Progenitor cell of endocrine pancreas (in vitro differentiated cells): ENCODE measurements around the gene NTRK2. TPM values are rescaled to one million over a fixed set of nuclear protein-coding genes. Genes with fewer than 3 reads are reported as not detected.

Experiments used
- DNase-seq: peaks from one replicate; pipeline ENCODE4 v3.0.0; 2021; ENCODE audit warnings: low spot score; ENCODE audit not compliant: unreplicated experiment
- H3K27ac Mint-ChIP-seq: 2 replicates; pipeline ENCODE4 v1.8.0; 2021; ENCODE audit warnings: mild to moderate bottlenecking, moderate library complexity, mixed read lengths
- H3K27me3 Mint-ChIP-seq: 2 replicates; pipeline ENCODE4 v1.8.0; 2021; ENCODE audit warnings: mixed read lengths
- H3K36me3 Mint-ChIP-seq: 2 replicates; pipeline ENCODE4 v1.8.0; 2022; ENCODE audit warnings: mixed read lengths; ENCODE audit not compliant: insufficient read depth
- H3K4me1 Mint-ChIP-seq: 2 replicates; pipeline ENCODE4 v1.8.0; 2021; ENCODE audit warnings: low read depth, mixed read lengths
- H3K4me3 Mint-ChIP-seq: 2 replicates; pipeline ENCODE4 v1.8.0; 2021; ENCODE audit warnings: low read depth, mild to moderate bottlenecking, moderate library complexity, mixed read lengths
- H3K9me3 Mint-ChIP-seq: 2 replicates; pipeline ENCODE4 v1.8.0; 2021; ENCODE audit warnings: low read depth, mixed read lengths
- total RNA-seq: library from RNA; stranded (reverse); gene quantifications from 2 replicates; pipeline ENCODE4 v1.2.1, GENCODE V29; 2021
- TF ChIP-seq, protein P1 (sequence below): fragments of 200-600 bp; sonication (generic); IDR thresholded peaks from one replicate; pipeline ENCODE4 v1.5.0; 2021; ENCODE audit warnings: antibody characterized with exemption, mild to moderate bottlenecking; ENCODE audit not compliant: unreplicated experiment

The NTRK2 gene
- total RNA-seq, 1 donor from 2014 or later, result 4.7 TPM

DNA sequence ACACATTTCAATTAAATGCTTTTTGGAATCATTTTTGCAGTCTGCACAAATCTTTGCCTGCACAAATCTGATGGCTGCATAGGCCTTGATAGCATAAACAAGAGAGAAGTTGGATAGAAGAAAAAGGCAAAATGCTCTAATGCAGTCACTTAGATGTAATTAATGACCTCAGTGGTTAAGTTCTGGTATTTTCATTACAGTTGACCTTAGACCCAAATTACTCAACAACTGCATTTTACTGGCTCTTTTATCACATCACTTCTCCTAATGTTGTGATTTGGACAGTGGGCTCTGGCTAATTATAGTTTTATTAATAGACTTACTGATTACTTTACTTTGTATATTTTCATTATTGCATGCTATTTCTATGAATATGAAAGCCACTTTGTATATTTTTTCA is 34.3 kb downstream of the NTRK2 start:
- DNase-seq, result no peak
- no peaks in the 10 kb centered on the region for H3K36me3 Mint-ChIP-seq
- H3K27me3 Mint-ChIP-seq, result no peaks in the 10 kb centered on the region
- H3K4me3 Mint-ChIP-seq, result no peak overlapping the region
- peaks cover 2% of the 10 kb centered on the region for H3K4me1 Mint-ChIP-seq
- TF ChIP-seq, protein P1, sequence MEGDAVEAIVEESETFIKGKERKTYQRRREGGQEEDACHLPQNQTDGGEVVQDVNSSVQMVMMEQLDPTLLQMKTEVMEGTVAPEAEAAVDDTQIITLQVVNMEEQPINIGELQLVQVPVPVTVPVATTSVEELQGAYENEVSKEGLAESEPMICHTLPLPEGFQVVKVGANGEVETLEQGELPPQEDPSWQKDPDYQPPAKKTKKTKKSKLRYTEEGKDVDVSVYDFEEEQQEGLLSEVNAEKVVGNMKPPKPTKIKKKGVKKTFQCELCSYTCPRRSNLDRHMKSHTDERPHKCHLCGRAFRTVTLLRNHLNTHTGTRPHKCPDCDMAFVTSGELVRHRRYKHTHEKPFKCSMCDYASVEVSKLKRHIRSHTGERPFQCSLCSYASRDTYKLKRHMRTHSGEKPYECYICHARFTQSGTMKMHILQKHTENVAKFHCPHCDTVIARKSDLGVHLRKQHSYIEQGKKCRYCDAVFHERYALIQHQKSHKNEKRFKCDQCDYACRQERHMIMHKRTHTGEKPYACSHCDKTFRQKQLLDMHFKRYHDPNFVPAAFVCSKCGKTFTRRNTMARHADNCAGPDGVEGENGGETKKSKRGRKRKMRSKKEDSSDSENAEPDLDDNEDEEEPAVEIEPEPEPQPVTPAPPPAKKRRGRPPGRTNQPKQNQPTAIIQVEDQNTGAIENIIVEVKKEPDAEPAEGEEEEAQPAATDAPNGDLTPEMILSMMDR, result no peak
- H3K27ac Mint-ChIP-seq, result no peak overlapping the region
- H3K9me3 Mint-ChIP-seq, result no peaks in the 10 kb centered on the region

DNA sequence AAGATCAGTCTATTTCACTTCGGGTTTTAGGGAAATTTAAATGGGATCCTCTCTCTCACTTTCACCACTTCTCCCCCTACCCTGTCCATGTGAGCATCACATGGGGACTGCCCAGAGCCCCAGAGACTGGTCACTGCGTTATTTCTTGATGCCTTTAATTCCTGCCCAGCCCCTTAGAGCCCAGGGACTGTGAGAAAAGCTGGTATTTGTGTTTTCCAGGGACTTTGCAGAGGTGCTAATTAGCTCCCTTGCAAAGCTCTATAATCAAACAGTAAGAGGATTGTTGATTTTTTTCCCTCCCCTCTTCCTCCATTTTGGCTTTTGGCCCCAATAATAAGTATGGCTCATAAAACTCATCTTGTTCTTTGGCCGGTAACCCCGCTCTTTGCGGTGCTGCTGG is 35.6 kb downstream of the NTRK2 start:
- Mint-ChIP-seq H3K4me3 (no peak overlapping the region), H3K9me3 (no peaks in the 10 kb centered on the region), H3K27ac (no peak overlapping the region), H3K27me3 (no peaks in the 10 kb centered on the region), H3K36me3 (no peaks in the 10 kb centered on the region), H3K4me1 (peaks cover 2% of the 10 kb centered on the region)
- TF ChIP-seq, protein P1, result no peak
- DNase-seq, result no peak

DNA sequence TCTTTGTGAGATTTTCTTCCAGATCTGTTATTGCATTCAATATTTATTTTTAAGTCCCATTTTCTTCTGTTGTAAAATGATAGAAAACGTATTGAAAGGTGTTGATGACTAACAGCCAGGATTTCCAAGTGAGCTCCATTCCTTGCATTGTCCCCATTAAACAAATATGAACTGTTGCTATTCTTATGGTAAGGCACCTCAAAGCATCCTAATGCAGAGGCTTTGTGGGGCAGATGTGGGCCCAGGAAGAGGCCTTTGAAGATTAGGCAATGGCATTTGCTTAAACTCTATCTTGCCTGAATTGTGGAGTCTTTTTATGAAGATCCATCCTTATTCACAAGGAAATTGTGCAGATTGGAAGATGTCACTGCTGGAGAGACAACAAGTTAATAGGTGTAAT is 38.9 kb downstream of the NTRK2 start:
- DNase-seq, result no peak
- Mint-ChIP-seq H3K9me3 (no peaks in the 10 kb centered on the region), H3K27ac (no peak overlapping the region), H3K4me3 (no peak overlapping the region), H3K36me3 (no peaks in the 10 kb centered on the region), H3K27me3 (no peaks in the 10 kb centered on the region), H3K4me1 (peaks cover 2% of the 10 kb centered on the region)
- TF ChIP-seq, protein P1, result no peak

DNA sequence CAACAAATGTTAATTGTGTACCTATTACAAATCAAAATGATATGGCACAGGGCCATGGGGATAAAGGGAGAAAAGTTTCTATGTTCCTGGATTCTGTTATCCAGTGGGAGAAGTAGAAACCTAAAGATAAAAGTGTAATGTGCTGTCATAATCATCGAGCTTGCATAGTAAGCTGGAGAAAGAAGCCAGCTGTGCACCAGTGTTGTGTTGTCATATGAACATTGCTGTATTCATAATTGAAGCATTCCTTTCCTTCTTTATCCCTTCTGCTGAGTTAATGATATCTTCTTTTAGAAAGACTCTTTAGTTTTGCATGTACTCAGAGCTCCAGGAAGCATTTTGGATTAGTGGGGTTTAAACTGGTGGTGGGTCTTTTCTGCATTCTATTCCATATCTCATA is 39.5 kb downstream of the NTRK2 start:
- H3K4me1 Mint-ChIP-seq, result no peaks in the 10 kb centered on the region
- no peak overlapping the region for H3K4me3 Mint-ChIP-seq
- H3K27ac Mint-ChIP-seq, result no peak overlapping the region
- no peaks in the 10 kb centered on the region for H3K36me3 Mint-ChIP-seq
- no peaks in the 10 kb centered on the region for H3K9me3 Mint-ChIP-seq
- H3K27me3 Mint-ChIP-seq, result no peaks in the 10 kb centered on the region
- TF ChIP-seq, protein P1, result no peak
- DNase-seq, result no peak

DNA sequence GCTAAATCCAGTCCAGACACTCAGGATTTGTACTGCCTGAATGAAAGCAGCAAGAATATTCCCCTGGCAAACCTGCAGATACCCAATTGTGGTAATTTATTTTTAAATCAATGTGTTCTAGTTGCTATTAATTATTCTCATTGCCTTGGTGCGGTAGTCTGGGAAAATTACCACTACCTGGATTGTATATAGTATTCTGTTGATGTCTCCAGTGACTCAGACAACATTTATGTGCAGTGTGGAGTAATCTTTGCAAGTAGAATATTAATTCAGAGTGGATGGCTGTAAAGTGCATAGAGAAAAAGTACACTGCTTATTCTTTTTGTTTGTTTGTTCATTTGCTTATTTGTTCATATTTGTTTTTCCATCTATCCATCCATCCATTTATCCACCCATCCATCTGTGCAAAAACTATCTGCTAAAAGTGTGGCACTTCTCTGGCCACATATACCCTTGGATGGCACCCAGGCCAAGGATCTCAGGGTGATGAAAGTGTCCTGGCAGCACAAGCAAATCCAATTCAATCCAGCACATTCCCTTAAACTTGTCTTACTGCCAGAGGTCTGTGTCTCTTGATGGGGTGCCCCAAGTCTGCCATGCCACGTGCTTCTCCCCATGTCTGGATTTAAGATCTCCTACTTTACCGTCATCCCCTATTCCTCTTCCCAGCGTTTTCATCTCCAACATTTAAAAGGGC is 41.3 kb downstream of the NTRK2 start:
- no peaks in the 10 kb centered on the region for H3K27me3 Mint-ChIP-seq
- DNase-seq, result no peak
- no peak overlapping the region for H3K4me3 Mint-ChIP-seq
- no peaks in the 10 kb centered on the region for H3K9me3 Mint-ChIP-seq
- no peaks in the 10 kb centered on the region for H3K36me3 Mint-ChIP-seq
- no peak overlapping the region for H3K27ac Mint-ChIP-seq
- H3K4me1 Mint-ChIP-seq, result no peaks in the 10 kb centered on the region
- TF ChIP-seq, protein P1, result no peak
